MG63 (cell line): ENCODE measurements around the gene MRPL48. TPM values are rescaled to one million over a fixed set of nuclear protein-coding genes. Genes with fewer than 3 reads are reported as not detected.
A peak's percentile ranks its signal among the peaks of the same experiment; 100 is the strongest.
"Not testable (repeated sequence)": the region's sequence is repeated elsewhere in the genome, so short reads cannot be mapped to it uniquely, and the experiment has no call there.

ENCODE experiments used
- DNase-seq: peaks from one replicate; pipeline ENCODE4 v3.0.0-alpha.2; 2020
- H3K27me3 ChIP-seq: fragments of 250-450 bp; sonication (Bioruptor Pico); 2 replicates; pipeline ENCODE4 v1.5.1; 2020; ENCODE audit warnings: mild to moderate bottlenecking, moderate library complexity
- H3K36me3 ChIP-seq: fragments of 250-450 bp; sonication (Bioruptor Pico); 2 replicates; pipeline ENCODE4 v1.5.1; 2020; ENCODE audit warnings: mild to moderate bottlenecking, moderate library complexity
- H3K4me3 ChIP-seq: fragments of 250-450 bp; sonication (Bioruptor Pico); 2 replicates; pipeline ENCODE4 v1.5.1; 2020; ENCODE audit warnings: mild to moderate bottlenecking, moderate library complexity
- H3K9me3 ChIP-seq: fragments of 250-450 bp; sonication (Bioruptor Pico); 2 replicates; pipeline ENCODE4 v1.5.1; 2020; ENCODE audit warnings: mild to moderate bottlenecking, moderate library complexity
- total RNA-seq: library from RNA; depleted of rRNA; stranded (reverse); fragments of >200 nt; shearing (Covaris generic); gene quantifications from 2 replicates; pipeline ENCODE4 v1.2.3, GENCODE V29; 2014; ENCODE audit warnings: low replicate concordance

The MRPL48 gene
- total RNA-seq, 1 experiment from 2014 or later, result 48.6 TPM

DNA sequence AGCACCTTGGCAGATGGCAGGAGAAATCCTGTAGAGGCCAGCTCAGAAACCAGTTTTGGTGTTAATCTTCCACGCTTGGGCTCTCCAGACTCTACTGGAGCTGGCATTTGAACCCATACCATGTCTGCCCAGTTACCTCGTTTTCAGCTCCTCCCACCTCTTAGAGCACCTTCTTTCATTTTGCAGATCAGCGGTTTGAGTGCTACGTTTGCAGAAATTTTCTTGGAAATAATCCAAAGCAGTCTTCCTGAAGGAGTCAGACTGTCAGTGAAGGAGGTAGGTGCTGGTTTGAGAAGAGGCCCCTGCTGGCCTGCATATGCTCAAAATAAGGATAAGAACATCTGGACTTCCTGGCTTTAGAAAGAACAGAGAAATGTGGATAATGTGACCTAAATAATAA is 75.3 kb downstream of the MRPL48 start:
- Histone ChIP-seq H3K9me3 (no peaks in the 10 kb centered on the region), H3K27me3 (no peaks in the 10 kb centered on the region), H3K36me3 (peaks cover 16% of the 10 kb centered on the region), H3K4me3 (no peak overlapping the region)
- no peak for DNase-seq

DNA sequence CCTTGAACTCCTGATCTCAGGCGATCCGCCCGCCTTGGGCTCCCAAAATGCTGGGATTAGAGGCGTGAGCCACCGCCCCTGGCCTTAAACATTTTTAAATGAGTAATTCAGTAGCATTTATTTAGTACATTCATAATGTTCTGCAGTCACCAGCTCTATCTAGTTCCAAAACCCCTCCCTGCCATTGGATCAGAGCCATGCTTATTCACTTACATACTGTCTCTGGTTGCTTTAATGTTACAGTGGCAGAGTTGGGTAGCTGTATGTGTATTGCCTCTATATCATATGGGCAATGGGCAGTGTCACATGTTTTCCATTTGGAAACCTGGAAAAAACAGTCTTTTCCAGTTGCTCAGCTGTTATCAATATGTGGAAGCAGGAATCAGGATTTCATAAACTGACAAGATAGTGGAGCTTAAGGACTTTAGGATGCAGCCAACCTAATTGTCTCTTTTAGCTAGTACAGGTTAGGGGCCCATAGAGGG is 78.5 kb downstream of the MRPL48 start:
- Histone ChIP-seq H3K9me3 (no peaks in the 10 kb centered on the region), H3K27me3 (no peaks in the 10 kb centered on the region), H3K4me3 (no peak overlapping the region), H3K36me3 (peaks cover 32% of the 10 kb centered on the region)
- DNase-seq, result peak; percentile 84

DNA sequence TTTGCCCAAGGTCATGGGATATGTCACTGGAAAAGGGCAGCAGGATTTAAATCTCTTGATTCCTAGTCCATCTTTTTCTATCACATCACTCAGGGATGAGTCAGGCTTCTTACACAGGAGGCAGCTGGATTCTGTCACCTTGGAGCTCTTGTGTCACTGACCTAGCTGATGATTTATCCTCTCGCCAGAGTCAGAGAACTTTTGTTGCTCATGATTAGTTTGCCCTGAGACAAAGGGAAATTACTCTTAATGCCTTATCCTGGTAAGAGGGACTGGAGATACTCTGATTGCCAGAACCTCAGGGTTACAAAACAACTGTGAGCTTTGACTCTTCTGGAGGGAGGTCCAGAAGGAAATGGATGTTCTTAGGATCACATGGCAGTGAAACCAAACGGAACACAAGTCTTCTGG is 78.9 kb downstream of the MRPL48 start:
- Histone ChIP-seq H3K4me3 (no peak overlapping the region), H3K9me3 (no peaks in the 10 kb centered on the region), H3K27me3 (no peaks in the 10 kb centered on the region), H3K36me3 (peaks cover 36% of the 10 kb centered on the region)
- peak; percentile 72 for DNase-seq

DNA sequence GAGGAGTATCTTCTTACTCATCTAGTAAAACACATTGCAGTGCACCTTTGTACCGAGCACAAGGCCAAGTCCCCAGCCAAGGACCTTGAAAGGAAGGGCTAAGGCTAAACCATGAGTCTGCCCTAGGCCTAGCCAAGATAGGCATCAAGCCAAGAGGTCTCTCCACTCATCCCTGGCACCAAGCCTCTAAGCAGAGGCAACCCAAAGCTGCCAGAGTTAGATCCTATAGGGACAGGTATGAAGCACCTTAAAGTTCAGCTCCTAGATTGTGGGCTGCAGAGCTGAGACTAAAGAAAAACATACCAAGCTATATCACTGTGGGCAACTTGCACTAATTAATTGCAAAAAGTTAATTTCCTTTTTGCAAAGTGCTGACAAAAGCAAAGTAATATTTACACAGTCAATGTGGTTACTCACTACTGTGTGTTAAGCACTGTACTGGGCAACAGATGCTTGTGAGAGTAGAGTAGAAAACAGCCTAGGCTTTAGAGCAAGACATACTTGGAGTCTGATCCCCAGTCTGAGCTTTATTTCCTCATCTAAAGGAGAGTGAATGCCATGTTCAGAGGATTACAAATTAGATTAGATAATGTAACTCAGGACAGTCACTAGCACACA is 81.8 kb downstream of the MRPL48 start:
- H3K27me3 ChIP-seq, result no peaks in the 10 kb centered on the region
- no peak overlapping the region for H3K4me3 ChIP-seq
- DNase-seq, result peak; percentile 22
- no peaks in the 10 kb centered on the region for H3K9me3 ChIP-seq
- H3K36me3 ChIP-seq, result peaks cover 50% of the 10 kb centered on the region

DNA sequence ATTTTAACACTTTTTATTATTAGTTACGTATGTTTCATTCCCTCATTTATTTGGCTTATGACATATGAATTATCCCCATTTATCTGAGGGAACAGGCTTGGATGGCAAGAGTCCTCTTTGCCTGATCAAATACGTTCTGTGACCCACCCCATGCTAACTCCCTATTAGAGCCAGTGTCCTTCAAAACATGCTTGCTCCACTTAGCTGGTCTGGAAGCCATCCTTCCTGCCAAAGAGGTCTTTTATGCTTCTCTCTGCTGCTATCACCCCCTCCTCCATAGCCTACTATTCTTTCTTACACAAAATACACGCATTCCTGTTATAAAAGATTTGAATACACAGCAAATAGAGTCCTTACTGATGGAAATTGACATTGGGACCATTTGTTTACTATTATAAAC is 82.6 kb downstream of the MRPL48 start:
- no peak for DNase-seq
- Histone ChIP-seq H3K27me3 (no peaks in the 10 kb centered on the region), H3K36me3 (peaks cover 55% of the 10 kb centered on the region), H3K9me3 (no peaks in the 10 kb centered on the region), H3K4me3 (no peak overlapping the region)

DNA sequence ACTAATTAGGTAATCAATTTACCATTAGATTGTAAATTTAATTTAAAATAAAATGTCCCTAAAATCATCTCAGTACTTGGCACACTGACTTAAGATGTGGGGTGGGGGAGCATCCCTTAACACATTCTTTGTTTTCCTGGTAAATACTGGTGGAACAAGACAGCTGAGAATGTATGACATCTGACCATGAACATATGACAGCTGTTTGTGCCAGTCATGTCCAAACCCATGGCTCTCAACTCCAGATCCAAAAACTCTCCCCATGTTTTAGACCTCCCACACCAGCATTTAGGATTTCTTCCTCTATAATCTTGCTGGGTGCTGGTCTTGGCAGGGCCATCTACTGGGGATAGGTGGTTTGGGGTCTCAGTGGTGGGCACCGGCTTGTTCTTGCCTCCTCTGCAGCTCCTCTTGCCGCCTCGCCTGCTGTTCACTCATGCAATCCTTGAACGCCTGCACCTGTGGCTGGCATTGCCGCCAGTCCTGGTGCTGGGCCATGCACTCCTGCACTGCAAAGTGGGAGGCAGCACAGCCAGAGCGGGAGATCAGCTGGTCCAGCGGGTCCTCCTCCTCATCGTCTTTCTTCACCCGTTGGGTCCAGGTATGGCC is 85.2 kb downstream of the MRPL48 start:
- Histone ChIP-seq H3K36me3 (peaks cover 59% of the 10 kb centered on the region), H3K4me3 (no peak overlapping the region), H3K27me3 (no peaks in the 10 kb centered on the region), H3K9me3 (no peaks in the 10 kb centered on the region)
- no peak for DNase-seq

DNA sequence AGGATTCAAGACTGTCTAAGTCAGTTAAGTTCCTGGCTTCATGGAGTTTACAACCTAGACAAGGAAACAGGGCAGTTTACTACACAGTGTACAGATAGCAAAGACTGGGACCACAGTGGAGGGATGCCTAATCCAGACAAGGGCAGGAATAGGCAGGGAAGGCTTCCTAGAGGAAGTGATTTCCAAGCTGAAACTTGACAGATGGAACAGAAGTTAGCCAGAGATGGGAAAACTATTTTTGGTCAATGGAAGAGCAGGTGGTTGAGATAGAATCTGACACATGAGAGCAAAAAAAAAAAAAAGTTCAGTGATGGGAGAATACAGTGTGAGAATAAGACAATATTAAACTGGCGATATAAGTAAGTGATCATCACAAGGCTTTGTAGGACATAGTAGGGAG is 87.7 kb downstream of the MRPL48 start:
- Histone ChIP-seq H3K36me3 (peaks cover 57% of the 10 kb centered on the region), H3K27me3 (no peaks in the 10 kb centered on the region), H3K9me3 (no peaks in the 10 kb centered on the region), H3K4me3 (peak overlapping the region; percentile 84)
- DNase-seq, result no peak

DNA sequence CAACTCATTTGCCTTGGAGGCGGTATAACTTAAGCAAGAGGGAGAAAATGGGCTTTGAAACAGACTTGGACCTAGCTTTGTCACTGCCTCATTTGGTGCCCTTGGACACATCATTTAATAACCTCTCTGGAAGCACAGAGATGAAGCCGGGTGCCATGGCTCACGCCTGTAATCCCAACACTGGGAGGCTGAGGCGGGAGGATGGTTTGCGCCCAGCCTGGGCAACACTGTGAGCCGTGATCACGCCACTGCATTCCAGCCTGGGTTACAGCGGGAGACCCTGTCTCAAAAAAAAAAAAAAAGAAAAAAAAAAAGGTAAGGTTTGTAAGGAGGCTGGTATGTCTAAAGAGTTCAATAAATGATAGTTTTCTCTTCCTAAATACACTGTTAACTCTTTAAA is 88.2 kb downstream of the MRPL48 start:
- H3K36me3 ChIP-seq, result peaks cover 54% of the 10 kb centered on the region
- peak overlapping the region; percentile 84 for H3K4me3 ChIP-seq
- H3K9me3 ChIP-seq, result no peaks in the 10 kb centered on the region
- no peaks in the 10 kb centered on the region for H3K27me3 ChIP-seq
- peak; percentile 2 for DNase-seq

DNA sequence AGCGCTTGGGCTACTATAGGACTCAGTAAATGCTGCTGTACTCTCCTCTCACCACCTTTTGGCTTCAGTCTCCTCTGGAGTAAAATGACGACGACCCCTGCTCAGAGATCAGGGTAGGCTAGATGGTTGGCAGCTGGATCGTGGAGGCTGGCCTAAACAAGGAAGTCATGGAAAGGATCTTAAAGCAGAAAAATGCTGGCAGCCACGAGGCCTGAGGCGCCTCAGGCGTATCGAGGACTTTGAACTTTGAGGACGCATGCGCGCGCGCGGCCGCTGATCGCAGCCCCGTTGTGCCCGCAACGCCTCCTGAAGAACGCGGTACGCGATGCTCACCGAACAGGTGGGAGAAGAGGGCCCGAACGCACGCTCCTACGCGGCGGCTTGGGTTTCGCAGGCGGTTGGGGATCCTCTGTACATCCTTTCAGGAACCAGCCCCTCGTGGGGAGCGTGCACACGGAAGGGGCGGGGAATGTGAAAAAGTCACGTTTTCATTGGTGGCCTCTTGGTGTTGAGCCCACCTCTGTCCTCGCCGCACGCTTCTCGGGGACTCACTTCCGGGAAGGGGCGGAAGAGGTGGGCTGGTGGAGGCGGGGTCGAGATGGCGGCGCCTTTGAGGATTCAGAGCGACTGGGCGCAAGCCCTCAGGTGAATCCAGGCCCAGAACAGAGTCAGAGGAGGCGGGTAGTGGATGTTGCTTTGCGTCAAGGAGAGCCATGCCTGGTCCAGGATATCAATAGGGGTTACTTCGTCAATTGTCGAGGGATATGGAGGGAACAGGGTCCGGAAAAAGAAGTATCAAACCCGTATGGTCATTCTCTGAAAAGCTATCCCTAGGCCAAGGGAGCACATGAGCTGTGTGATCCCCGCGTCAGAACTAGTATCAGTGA is 89.0 kb downstream of the MRPL48 start, which contains the start of the genes COA4 and PAAF1:
Gene COA4, minus strand, starts transcription at position 423 of the 887 bp plus-strand sequence. CDS start 3,468 bp downstream, outside the sequence.
Gene PAAF1, plus strand, starts transcription at position 576 of the 887 bp plus-strand sequence. Its CDS starts 23 bp downstream, at position 599.
- DNase-seq, result peak; percentile 93
- no peaks in the 10 kb centered on the region for H3K27me3 ChIP-seq
- no peaks in the 10 kb centered on the region for H3K9me3 ChIP-seq
- peak within 1 kb of the TSS; percentile 84 for H3K4me3 ChIP-seq
- H3K36me3 ChIP-seq, result peaks cover 46% of the 10 kb centered on the region

DNA sequence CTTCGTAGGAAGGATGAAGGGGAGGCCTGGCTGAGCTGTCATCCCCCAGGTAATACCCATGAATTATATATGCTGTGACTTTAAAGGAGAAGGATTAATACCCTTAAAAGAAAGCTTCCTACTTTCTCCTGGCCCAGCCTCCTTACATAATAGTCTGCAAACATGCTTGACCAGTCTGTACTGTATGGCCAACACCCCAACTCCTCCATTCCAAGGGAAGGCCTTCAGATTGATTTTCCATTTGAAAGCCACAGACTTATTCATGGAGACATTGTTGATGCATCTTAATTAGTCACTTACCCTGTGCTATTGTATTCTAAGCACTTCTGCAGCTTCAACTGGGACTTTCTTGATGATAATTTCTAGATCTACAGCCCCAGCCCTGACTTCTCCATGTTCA is 91.1 kb downstream of the MRPL48 start:
- Histone ChIP-seq H3K4me3 (no peak overlapping the region), H3K27me3 (no peaks in the 10 kb centered on the region), H3K9me3 (no peaks in the 10 kb centered on the region), H3K36me3 (peaks cover 32% of the 10 kb centered on the region)
- DNase-seq, result no peak

DNA sequence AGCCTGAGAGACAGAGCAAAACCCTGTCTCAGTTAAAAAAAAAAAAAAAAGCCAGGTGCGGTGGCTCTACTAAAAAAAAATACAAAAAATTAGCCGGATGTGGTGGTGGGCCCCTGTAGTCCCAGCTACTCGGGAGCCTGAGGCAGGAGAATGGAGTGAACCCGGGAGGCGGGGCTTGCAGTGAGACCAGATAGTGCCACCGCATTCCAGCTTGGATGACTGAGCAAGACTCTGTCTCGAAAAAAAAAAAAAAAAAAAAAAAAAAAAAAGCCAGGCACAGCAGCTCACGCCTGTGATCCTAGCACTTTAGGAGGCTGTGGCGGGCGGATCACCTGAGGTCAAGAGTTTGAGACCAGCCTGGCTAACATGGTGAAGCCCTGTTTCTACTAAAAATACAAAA is 92.8 kb downstream of the MRPL48 start:
- not testable (repeated sequence) for H3K9me3 ChIP-seq, H3K27me3 ChIP-seq, H3K4me3 ChIP-seq, DNase-seq
- peaks cover 16% of the 10 kb centered on the region for H3K36me3 ChIP-seq

DNA sequence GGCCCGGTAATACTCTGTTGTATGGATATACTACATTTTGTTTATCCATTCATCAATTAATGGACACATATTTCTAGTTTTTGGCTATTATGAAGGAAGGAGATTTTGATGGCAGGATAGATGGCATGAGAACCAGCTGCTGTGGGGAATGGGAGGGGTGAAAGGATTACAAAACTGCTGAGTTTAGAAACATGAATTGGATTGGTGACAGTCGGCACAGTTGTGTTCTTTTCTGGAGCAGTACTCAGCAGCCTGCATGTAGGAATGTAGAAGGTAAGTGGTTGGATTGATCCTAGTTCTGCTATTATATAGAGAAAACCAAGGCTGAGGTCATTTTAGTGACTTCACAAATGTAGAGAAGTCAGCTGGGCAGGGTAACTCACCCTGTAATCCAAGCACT is 96.2 kb downstream of the MRPL48 start:
- Histone ChIP-seq H3K36me3 (peaks cover 15% of the 10 kb centered on the region), H3K27me3 (no peaks in the 10 kb centered on the region), H3K9me3 (no peaks in the 10 kb centered on the region), H3K4me3 (no peak overlapping the region)
- DNase-seq, result no peak

DNA sequence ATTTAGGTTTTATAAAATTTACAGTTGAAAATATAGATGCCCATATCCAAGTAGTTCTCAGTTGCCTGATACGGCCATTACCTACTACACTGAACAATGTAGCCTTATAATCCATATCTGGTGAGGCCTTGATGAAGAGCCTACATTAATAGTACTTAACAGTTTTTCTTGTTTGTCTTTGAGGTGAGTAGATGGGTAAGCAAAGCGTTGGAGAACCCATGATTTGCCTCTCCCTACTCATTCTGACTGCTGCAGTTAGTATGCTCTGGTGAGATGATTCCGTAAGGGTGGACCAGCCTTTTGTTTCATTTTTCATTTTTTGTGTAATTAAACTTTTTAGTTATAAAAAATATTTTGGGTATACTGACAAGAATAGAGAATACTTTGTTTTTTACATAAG is 100.6 kb downstream of the MRPL48 start:
- peaks cover 32% of the 10 kb centered on the region for H3K36me3 ChIP-seq
- no peak overlapping the region for H3K4me3 ChIP-seq
- no peaks in the 10 kb centered on the region for H3K9me3 ChIP-seq
- no peaks in the 10 kb centered on the region for H3K27me3 ChIP-seq
- no peak for DNase-seq

DNA sequence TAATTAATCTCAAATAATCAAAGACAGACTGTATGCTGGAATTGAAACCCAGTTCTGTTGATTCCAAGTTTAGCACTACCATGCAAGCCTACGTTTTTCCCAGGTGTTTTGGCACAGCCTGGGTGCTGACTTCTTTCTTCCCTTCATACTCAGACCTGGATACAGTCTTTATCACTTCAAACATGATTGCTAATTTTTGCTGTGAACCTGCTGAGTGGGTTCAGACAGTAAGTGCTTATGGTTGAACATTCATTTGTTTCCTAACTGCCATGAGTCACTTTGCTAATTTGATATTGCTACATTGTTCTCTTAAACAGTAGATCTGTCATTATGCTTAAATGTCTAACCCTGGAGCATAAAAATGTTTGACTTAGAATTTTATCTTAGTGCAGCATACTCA is 101.3 kb downstream of the MRPL48 start:
- H3K9me3 ChIP-seq, result no peaks in the 10 kb centered on the region
- H3K4me3 ChIP-seq, result no peak overlapping the region
- H3K36me3 ChIP-seq, result peaks cover 32% of the 10 kb centered on the region
- no peak for DNase-seq
- H3K27me3 ChIP-seq, result no peaks in the 10 kb centered on the region

DNA sequence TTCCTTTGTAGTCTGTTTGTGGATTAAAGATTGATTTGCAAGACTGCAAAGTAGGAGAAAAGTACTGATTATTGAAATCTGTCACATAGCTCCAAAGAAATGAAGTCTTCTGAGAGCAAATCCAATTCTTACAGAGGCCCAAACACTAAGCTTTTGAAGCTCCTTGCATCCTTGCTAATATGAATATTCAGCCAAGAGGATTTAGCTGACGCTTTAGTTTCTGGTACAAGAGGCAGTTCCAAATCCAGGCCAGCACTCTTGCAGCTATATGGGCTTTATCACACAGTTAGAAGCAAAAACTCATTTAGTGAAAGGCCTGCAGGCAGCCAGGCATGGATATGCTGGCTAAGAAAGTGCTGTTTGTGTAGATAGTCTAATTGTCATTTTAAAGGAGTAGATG is 101.9 kb downstream of the MRPL48 start:
- DNase-seq, result no peak
- no peaks in the 10 kb centered on the region for H3K27me3 ChIP-seq
- peaks cover 32% of the 10 kb centered on the region for H3K36me3 ChIP-seq
- H3K4me3 ChIP-seq, result no peak overlapping the region
- H3K9me3 ChIP-seq, result no peaks in the 10 kb centered on the region

DNA sequence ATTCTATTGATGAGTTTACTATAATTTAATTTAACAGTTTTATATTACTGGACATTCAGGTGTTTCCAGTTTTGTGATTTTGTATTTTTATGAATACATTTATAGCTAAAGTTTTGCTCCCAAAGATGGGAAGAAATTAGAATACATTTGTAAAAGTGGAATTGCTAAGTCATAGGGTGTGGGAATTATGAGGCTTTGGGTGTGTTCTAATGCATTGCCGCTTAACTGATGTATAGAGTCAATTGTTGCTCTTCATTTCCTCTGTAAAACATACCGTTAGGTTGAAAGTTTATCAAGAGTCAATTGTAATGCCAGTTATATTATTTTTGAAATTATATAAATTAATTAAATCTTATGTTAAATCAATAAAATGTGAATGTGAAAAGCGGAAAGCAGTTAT is 105.4 kb downstream of the MRPL48 start:
- no peaks in the 10 kb centered on the region for H3K27me3 ChIP-seq
- no peaks in the 10 kb centered on the region for H3K9me3 ChIP-seq
- peaks cover 31% of the 10 kb centered on the region for H3K36me3 ChIP-seq
- no peak for DNase-seq
- H3K4me3 ChIP-seq, result no peak overlapping the region

DNA sequence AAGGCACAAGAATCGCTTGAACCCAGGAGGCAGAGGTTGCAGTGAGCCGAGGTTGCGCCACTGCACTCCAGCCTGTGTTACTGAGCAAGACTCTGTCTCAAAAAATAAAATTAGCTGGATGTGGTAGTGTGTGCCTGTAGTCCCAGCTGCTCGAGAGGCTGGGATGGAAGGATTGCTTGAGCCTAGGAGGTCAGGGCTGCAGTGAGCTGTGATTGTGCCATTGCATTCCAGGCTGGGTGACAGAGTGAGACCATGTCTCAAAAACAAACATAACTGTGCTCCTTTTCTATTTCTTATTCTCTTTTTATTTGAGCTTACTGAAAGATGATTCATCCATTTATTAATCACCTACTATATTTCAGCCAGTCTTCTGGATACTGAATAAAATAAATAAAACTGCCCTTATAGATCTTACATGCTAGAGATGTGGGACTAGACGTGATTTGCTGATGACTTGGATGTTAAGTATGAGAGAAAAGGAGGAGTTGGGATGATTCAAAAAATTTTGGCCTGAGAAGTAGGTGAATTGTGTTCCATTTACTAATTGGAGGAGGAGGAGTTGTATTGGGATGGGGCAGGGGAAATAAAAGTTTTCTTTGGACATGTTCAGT is 107.2 kb downstream of the MRPL48 start:
- Histone ChIP-seq H3K4me3 (no peak overlapping the region), H3K36me3 (peaks cover 27% of the 10 kb centered on the region), H3K9me3 (no peaks in the 10 kb centered on the region), H3K27me3 (no peaks in the 10 kb centered on the region)
- peak; percentile 46 for DNase-seq
